GM10847 (cell line): ENCODE results near the gene THBS1.

Experiments
- POLR2A ChIP-seq: IDR thresholded peaks from 2 replicates; pipeline ENCODE4 v1.6.1; 2011; ENCODE audit not compliant: insufficient read length; ENCODE audit errors: extremely low read depth

Gene THBS1

DNA sequence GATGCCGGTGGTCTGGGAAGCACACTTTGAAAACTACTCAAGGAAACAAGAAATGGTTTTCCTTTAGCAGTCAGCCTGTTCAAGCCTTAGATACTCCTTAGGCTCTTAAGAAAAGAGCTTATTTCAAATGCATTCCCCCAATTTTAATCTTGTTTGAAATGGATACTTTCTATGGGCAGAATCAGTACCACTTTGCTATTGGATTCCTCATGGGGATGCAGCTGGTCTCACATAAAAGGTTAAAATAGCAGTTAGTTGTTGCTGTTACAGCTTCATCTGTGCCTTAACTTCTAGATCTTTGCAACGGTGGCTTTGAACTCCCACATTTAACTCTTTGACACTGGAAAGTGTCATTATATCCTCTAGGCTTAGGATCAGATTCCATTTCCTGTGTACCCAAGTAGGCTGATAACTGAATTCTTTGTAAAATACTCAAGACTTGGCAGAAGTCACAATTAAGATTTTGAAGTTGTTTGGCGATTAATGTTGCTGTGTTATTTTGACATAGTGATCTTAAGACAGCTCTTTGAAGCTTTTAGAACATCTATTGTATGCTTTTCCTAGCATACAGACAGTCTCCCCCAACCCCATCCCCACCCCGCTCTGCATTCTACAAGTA is 2.2 kb downstream of the THBS1 start:
- TF ChIP-seq POLR2A = no peak

DNA sequence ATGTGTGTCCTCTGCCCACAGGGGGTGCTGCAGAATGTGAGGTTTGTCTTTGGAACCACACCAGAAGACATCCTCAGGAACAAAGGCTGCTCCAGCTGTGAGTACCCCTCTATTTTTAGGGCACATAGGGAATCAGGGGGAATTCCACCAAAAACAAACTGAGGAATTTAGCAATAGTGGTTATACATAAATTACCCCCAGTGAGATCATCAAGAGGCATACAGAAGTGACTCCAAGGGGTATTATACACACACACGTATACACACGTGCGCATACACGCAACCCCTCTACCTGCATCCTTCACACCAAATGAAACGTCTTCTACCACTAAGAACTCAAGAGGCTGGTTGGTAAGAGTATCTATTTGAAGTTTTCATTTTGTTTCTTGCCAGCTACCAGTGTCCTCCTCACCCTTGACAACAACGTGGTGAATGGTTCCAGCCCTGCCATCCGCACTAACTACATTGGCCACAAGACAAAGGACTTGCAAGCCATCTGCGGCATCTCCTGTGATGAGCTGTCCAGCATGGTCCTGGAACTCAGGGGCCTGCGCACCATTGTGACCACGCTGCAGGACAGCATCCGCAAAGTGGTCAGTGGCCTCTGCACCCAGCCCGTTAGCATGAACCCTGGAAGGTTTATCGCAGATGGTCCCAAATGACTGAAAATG is 2.9 kb downstream of the THBS1 start:
- no peak for TF ChIP-seq POLR2A

DNA sequence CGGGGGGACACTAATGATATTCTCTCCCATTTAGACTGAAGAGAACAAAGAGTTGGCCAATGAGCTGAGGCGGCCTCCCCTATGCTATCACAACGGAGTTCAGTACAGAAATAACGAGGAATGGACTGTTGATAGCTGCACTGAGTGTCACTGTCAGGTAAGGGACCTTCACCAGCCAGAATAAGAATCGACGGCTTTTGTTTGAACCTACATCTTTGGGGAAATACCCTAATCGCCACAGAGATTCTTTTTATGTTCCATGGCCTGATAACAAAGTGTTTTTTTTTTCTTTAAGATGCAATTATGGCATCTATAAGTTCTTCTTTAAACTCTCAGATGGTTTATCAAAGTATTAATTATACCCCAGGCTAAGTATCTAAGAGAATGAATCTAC is 3.4 kb downstream of the THBS1 start:
- no peak for TF ChIP-seq POLR2A

DNA sequence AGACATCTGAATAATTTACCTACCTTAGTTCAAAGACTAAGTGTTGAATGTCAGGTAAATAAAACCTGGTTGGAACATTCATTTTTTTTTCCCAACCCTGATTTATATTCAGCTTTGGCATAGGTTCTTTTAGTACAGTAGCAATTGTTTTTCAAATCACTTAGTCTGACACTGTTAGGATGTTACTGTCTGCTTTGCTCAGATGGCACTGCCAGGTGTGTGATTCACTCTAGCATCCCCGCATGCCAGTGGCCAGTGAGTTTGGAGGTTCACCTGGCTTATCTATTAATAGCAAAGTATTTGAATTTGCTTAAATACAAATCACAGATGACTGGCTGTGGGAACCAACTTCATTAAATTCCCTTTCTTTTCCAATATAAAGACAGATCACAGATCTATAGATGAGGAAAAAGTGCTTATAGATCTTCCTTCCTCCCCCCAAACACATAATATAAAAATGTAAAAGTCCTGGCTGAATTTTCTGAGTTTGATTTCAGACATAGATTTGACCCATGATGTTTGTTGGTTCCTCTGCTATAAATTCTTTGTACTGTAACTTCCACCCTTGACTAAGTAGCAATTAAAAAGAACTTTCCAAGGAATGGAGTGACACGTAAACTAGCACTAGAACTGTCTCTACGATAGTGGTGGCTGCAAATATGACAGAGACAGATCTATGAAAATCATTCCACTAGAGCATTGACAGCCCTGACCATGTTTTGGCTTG is 3.9 kb downstream of the THBS1 start:
- no peak for TF ChIP-seq POLR2A

DNA sequence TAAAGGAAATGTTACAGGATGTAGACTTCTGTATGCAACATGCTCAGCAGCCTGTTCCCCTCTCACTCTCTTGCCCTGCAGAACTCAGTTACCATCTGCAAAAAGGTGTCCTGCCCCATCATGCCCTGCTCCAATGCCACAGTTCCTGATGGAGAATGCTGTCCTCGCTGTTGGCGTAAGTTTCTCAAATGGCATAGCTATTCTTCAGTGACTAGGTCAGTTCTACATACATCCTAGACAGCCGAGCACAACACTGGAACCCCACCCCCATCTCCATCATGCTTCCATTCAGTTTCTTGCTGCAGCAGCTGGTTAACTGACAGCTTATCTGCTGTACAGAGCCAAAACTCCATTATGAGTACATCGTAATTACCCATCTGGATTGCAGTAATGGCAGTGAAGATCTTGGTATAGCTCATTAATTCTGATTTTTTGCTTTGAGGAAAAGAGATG is 4.5 kb downstream of the THBS1 start:
- no peak for TF ChIP-seq POLR2A

DNA sequence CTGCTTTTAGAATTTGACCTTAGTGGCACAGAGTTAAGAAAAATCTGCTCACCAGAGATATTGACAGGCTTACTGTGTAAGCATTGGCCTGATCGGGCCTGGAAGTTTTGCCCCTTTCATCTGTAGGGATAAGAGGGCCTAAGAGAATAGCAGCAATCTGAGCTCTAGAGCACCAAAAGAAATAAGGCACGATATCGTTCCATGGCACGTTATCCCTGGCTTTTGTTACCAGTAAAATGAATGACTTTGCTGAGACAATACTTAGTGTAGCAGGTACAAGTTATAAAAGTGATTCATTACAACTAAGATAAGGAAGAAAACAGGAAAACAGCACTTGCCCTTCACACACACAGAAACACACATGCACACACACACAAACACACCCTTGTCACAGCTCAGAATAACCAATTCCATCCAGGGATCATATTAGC is 5.0 kb downstream of the THBS1 start:
- no peak for TF ChIP-seq POLR2A

DNA sequence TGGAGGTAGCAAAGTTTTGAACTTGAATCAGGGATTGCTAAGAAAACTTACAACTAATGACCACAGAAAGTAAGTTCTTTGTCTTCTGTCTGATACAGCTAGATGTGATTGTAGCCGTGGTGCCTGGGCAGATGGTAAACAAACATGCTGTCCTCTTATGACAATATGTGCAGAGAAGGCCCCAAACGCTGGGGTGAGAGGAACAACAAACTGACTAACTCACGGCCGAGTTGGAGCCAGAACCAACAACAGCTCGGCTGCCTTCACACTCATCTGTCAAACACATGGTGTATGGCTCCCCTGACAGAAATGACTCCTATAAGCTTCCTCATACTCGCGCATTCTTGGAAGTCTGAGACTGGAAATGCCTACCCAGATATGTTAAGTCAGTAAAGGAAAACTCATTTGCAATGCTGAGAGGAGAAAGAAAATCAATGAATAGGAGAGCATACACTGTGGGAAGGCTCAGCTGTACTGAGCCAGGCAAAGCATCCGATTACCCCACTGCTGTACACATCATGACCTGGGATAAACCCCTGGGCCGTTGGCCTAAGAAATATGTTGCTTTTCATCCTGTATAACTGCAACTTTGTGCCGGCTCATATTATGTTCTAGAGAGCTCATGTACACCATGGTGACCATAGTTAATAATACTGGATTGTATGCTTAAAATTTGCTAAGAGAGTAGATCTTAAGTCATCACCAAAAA is 5.7 kb downstream of the THBS1 start:
- TF ChIP-seq POLR2A = no peak

DNA sequence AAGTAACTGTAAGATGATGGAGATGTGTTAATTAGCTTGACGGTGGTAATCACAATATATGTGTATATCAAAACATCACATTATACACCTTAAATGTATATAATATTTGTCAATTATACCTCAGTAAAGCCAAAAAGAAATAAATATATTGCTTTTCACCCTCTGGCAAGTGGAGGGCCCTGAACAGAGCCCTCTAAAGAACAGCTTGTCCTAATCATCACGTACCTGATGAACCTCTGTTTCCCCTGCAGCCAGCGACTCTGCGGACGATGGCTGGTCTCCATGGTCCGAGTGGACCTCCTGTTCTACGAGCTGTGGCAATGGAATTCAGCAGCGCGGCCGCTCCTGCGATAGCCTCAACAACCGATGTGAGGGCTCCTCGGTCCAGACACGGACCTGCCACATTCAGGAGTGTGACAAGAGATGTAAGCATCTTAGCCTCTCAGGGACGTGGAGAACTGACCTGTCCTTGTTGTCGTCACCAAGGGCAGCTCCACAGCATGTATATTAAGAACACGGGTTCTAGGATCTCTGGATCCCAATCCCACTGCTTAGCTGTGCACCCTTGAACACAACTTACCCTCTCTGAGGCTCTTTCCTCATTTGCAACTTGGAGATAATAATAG is 6.3 kb downstream of the THBS1 start:
- TF ChIP-seq POLR2A = no peak

DNA sequence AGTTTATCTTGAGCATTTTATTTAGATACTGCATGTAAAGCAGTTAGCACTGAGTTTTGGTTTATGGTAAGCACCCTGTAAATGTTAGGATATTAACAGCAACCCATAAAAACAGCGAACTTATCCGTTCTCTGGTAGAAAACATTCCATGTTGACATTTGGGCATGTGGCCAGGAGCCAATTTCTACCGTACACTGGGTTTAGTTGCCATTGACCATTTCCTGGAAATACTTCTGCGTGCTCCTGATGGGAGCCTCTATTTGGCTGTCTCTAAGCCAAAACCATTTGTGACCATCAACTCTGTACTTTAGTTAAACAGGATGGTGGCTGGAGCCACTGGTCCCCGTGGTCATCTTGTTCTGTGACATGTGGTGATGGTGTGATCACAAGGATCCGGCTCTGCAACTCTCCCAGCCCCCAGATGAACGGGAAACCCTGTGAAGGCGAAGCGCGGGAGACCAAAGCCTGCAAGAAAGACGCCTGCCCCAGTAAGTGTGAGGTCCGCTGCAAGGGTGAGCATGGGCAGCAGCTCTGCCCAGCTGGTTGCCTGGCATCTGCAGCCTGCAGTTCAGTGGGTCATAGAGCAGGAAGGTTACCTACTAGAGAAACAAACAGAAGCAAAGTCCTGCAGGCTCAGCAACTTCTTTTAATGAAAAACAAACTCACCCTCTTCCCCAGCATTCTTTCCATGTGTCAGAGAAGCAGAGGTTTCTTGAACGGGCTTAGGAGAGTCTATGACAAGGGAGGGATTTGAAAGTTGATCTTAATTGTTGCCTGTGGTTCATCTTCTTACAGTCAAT is 7.1 kb downstream of the THBS1 start:
- no peak for TF ChIP-seq POLR2A

DNA sequence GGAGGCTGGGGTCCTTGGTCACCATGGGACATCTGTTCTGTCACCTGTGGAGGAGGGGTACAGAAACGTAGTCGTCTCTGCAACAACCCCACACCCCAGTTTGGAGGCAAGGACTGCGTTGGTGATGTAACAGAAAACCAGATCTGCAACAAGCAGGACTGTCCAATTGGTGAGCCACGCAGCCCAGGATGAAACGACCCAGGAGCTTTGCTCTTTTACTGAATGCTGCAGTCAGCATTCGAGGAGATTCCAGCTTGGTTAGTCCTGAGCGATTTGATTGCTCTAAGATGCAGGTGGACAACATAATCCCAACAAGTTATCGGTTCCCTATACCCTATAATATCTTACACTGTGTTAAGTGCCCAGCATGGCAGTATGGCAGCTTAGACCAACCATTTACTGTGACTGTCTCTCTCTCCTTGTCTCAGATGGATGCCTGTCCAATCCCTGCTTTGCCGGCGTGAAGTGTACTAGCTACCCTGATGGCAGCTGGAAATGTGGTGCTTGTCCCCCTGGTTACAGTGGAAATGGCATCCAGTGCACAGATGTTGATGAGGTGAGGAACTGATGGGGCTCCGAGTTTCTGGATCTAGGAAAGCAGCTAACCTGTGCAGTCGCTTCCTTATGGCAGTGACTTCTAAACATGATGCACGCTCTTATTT is 7.8 kb downstream of the THBS1 start:
- TF ChIP-seq POLR2A = no peak

DNA sequence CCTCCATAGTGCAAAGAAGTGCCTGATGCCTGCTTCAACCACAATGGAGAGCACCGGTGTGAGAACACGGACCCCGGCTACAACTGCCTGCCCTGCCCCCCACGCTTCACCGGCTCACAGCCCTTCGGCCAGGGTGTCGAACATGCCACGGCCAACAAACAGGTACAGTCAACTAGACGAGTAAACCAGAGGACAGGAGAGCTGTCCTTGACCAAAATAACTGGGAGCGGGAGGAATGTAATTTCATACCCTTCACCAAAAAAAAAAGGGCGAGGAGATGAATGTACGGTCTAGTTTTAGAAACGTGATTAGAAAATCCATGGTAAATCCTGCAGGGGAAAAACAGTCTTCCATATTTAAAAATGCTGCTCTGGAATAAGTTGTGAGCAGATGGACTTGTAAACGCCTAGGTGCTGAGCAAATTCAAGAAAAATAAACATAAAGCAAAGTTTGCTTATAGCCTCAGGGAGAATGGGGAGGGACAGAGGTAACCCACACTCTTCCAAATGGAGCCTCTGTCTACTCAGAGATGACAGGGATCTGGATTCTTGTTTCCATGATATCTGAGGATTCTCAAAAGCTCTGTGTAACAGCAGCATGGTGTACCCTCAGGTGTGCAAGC is 8.4 kb downstream of the THBS1 start:
- TF ChIP-seq POLR2A = no peak

DNA sequence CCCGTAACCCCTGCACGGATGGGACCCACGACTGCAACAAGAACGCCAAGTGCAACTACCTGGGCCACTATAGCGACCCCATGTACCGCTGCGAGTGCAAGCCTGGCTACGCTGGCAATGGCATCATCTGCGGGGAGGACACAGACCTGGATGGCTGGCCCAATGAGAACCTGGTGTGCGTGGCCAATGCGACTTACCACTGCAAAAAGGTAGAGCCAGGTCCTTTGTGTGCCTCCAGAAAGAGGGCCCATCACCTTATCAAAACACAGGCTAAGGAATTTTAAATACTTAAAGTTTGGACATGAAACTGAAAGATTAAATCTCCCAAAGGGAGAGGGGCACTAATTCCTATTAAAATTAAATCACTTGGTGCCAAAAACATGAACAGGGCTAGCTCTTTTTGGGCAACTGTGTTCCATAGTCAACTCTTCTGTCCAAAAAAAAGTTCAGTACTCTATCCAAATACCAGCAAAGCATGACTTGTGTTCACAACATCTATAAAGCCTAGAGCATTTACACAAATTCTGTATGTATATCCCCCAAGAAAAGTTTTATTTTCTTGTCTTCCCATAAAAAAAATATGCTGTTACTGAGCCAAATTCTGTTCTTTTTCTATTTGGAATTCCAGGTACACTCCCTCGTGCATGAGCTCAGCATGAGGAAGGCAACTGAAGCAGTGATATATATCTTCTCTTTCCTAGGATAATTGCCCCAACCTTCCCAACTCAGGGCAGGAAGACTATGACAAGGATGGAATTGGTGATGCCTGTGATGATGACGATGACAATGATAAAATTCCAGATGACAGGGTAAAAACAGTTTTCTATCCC is 9.2 kb downstream of the THBS1 start:
- no peak for TF ChIP-seq POLR2A
